Measurements from ENCODE around the gene B3GALNT2.

B3GALNT2 gene

GRCh38 chr1:235454021-235454420 lies 50.2 kb downstream of the B3GALNT2 start:
- no peak for DNase-seq (ENCODE audit: low read depth in 2 of 2)

GRCh38 chr1:235450886-235451483 lies 53.3 kb downstream of the B3GALNT2 start:
- no peak for DNase-seq (ENCODE audit: low read depth in 2 of 2)

GRCh38 chr1:235450433-235450832 lies 53.8 kb downstream of the B3GALNT2 start:
- no peak for DNase-seq (ENCODE audit: low read depth in 2 of 2)

GRCh38 chr1:235448616-235449015 lies 55.6 kb downstream of the B3GALNT2 start:
- DNase-seq (ENCODE audit: low read depth in 2 of 2) = no peak

GRCh38 chr1:235442788-235443429 lies 61.3 kb downstream of the B3GALNT2 start:
- DNase-seq (ENCODE audit: low read depth in 2 of 2) = no peak

DNA sequence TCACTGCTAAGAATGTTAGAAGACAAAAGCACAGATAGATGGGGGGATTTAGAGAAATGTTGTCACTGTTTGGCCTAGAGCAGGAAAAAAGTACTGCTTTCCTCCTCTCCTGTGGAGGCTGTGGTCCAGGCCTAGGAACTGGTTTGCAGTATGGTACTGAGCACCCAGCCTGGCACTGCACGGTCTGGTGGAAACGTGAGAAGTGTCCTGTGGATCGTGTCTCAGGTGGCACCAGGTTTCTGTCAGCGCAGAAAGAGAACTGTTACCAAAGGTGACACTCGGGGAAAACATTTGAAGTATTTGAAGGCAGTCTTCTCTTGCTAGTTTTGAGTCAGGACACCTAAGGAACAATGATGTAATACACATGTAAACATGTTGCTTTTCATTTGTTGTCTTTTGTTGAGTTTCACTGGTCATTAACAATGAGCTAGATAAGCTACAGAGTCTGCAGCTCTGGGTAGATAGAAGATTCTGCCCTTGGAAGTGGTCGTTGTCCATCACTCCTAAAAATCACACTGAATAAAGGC lies 63.0 kb downstream of the B3GALNT2 start:
- no peak for DNase-seq (ENCODE audit: low read depth in 2 of 2)

- DNase-seq (ENCODE audit: low read depth in 2 of 2) = no peak
Observed at GRCh38 chr1:235434001-235434400, 70.3 kb downstream of the B3GALNT2 start.

- DNase-seq (ENCODE audit: low read depth in 2 of 2) = no peak
Observed at GRCh38 chr1:235430991-235431390, 73.3 kb downstream of the B3GALNT2 start.

GRCh38 chr1:235429143-235429542 lies 75.1 kb downstream of the B3GALNT2 start:
- no peak for DNase-seq (ENCODE audit: low read depth in 2 of 2)

DNA sequence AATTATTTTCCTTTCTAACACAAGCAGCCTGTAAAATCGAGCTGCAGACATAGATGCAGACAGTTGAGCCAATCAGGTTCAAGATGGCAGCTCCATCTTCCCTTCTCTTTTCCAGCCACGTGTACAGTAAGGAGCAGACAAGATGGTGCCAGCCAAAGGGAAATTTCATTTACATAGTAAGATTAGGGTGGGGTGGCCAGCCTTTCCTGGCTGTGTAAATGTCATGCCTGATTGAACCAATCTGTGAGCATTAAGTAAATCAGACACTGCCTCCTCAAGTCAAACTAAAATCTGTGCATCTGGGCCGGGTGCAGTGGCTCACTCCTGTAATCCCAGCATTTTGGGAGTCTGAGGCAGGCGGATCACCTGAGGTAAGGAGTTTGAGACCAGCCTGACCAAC lies 76.8 kb downstream of the B3GALNT2 start:
- DNase-seq (ENCODE audit: low read depth in 2 of 2) = no peak

- DNase-seq (ENCODE audit: low read depth in 2 of 2) = no peak
Observed at GRCh38 chr1:235426680-235427079, 77.6 kb downstream of the B3GALNT2 start.

DNA sequence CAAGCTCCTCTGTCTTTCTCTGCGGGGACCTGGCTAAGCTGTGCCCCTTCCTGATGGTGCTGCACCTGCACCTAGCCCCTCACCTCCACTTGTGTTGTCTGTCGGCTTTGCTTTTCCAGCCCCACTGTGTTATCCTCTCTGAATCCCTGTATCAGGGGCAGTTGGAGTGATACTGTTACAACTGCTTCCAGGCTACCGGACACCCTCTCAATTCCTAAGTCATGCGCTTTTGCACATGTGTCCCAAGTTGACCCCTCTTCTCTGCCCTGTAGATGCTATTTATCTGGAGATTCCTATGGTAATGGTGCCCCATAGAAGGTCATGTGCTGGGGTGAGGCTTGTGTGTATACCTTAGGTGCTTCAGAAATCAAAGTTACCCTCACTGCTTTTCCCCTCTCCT lies 78.1 kb downstream of the B3GALNT2 start:
- DNase-seq (ENCODE audit: low read depth in 2 of 2) = no peak

- no peak for DNase-seq (ENCODE audit: low read depth in 2 of 2)
Observed at GRCh38 chr1:235425357-235425756, 78.9 kb downstream of the B3GALNT2 start.

- DNase-seq (ENCODE audit: low read depth in 2 of 2) = no peak
Observed at GRCh38 chr1:235424092-235424491, 80.2 kb downstream of the B3GALNT2 start.

- peak; percentile 12 to 20 for DNase-seq (ENCODE audit: low read depth in 2 of 2)
Observed at GRCh38 chr1:235423214-235423652, 81.0 kb downstream of the B3GALNT2 start.

DNA sequence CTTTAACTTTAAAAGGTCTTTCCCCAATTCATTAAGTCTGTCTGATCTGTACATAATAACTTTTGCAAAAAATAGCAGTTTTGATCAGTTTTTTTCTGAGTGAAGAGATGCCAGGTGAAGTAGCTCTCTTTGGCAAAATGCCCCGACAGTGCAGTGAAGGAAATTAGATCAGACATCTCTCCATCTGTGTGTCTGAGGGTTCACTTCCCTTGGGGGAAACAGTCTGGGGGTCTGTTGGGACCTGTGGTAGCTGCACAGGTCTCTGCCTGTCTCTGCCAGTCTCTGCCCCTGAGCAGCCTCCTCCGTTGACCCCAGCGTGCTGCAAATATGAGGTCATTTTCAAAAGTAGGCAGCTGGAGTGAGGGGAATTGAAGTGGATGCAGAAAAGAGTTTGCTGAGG lies 82.5 kb downstream of the B3GALNT2 start:
- no peak for DNase-seq (ENCODE audit: low read depth in 2 of 2)

GRCh38 chr1:235417086-235417697 lies 87.1 kb downstream of the B3GALNT2 start:
- peak; percentile 15 to 25 for DNase-seq (ENCODE audit: low read depth in 2 of 2)

GRCh38 chr1:235416662-235417049 lies 87.6 kb downstream of the B3GALNT2 start:
- no peak for DNase-seq (ENCODE audit: low read depth in 2 of 2)

DNA sequence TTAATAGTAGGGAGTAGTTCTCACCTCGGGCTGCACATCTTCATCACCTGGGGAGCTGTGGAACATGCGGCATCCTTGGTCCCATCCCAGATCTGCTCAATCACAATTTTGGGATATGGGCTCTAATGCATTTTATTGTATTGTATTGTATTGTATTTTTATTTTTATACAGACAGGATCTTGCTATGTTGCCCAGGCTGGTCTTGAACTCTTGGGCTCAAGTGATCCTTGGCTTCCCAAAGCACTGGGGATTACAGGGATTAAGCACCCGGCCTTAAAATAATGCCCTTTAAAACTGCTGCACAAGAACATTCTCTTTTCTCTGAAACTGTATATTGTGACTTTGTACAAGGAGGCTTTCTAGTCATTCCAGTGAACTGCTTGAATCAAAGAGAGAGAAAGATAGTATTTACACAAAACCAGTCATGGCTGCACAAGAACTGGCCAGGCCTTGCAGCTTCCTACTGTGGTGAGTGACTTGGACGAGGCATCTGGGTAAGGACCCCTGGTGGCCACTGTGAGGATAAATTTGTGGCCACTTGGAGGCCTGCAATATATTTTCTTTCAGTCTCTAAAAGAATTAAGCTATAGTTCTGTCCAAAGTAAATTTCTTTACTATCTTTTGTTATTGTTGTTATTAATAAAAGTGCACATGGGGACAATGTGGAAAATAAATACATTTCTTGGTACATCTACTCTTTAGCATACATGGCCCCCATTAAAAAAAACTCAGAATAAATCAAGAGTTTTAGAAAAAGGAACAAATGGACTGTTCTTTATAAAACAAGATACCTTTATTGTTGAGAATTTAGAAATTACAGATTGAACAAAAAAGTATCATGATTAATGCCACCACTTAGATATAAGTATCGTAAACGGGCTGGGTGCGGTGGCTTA lies 89.0 kb downstream of the B3GALNT2 start:
- peak; percentile 17 to 22 for DNase-seq (ENCODE audit: low read depth in 2 of 2)

GRCh38 chr1:235411489-235412486 lies 92.5 kb downstream of the B3GALNT2 start:
- no peak for DNase-seq (ENCODE audit: low read depth in 2 of 2)

- DNase-seq (ENCODE audit: low read depth in 2 of 2) = no peak
Observed at GRCh38 chr1:235410467-235410866, 93.8 kb downstream of the B3GALNT2 start.

Data from stimulated activated CD8-positive, alpha-beta memory T cell treated with anti-CD3 and anti-CD28 coated beads, Interleukin-15, amount 100 ng/mL, for 48 hours (primary cell).